ENCODE results near the gene XBP1.
"Not testable (repeated sequence)": the region's sequence is repeated elsewhere in the genome, so short reads cannot be mapped to it uniquely, and the experiment has no call there.

Gene XBP1

DNA sequence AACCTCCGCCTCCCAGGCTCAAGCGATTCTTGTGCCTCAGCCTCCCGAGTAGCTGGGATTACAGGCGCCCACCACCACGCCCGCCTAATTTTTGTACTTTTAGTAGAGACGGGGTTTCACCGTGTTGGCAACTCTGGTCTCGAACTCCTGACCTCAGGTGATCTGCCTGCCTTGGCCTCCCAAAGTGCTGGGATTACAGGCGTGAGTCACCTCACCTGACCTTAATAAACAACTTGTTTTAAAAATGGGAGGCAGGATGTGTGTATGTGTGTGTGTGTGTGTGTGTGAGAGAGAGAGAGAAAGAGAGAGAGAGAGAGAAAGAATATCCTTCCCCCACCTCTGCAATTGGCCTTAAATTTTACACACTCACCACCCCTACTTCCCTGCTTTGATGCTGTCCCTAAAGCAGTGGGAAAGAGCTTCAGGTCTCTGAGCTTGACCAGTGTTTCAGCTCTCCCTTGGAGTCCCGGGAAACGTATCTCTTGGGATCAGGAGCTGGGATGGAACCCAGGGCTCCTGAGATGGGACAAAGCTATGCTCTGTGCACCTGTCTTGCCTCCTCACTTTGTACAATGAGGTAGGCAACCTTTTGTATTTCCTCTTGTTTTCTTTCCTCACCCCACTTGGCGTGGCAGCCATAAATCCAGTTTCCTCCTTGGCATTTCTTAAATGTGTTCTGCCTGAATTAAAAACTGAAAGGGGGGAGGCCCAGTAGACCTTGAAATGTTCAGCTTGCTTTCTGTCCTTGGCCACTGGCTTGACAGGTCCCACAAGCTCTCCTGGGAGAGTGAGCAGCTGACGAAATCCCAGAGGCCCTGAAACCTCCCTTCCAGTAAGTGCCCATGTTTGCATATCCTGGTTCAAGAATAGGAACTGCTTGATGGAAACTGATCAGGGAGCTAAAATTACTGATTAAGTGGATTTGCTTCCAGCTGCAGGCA, 17.8 kb upstream of the XBP1 start:
- no peak for DNase-seq (ENCODE audit: low read depth)

DNA sequence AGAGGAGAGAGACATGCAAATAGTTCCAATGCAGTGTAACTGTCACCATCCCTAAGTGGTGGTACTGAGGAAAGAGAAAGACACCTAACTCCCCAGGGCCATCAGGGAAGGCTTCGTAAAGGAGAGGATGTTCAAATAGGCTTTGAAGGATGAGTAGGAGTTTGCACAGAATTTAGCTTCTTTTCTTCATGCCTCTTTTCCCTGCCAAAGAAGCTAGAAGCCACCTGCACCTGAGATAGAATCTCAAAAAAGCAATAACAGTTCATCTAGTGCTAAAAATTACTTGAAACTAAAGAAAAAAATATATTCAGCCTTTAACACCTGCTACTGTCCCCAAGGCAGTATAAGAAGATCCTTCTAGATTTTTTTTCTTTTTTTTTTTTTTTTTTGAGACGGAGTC, 16.7 kb upstream of the XBP1 start:
- no peak for DNase-seq (ENCODE audit: low read depth)

DNA sequence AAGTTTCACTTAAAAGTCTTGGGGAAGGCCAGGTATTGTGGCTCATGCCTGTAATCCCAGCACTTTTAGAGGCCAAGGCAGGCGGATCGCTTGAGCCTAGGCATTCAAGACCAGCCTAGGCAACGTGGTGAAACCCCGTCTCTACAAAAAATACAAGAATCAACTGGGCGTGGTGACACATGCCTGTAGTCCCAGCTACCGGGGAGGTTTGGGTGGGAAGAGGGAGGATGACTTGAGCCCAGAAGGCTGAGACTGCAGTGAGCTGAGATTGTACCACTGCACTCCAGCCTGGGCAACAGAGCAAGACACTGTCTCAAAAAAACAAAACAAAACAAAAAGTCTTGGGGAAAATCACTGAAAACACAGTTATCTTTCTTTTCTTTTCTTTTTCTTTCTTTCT, 15.4 kb upstream of the XBP1 start:
- no peak for DNase-seq (ENCODE audit: low read depth)

DNA sequence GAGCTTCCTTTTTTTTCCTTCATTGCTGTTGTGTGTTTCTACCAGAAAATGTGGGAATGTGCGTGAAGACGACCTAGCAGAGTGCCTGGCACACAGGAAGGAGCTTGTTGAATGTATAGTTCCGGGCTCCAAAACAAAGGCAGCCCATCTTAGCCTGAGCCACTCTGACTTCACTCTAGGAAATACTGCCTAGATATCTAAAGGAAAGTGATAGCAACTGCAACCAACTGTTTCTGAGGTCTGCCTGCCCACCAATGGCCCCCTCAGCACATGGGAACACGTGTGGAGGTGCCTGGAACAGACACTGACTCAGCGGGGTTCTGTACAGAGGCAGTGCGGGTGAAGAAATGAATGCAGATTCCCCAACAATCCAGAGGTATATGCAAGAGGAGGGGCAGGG, 14.7 kb upstream of the XBP1 start:
- DNase-seq (ENCODE audit: low read depth) = no peak

DNA sequence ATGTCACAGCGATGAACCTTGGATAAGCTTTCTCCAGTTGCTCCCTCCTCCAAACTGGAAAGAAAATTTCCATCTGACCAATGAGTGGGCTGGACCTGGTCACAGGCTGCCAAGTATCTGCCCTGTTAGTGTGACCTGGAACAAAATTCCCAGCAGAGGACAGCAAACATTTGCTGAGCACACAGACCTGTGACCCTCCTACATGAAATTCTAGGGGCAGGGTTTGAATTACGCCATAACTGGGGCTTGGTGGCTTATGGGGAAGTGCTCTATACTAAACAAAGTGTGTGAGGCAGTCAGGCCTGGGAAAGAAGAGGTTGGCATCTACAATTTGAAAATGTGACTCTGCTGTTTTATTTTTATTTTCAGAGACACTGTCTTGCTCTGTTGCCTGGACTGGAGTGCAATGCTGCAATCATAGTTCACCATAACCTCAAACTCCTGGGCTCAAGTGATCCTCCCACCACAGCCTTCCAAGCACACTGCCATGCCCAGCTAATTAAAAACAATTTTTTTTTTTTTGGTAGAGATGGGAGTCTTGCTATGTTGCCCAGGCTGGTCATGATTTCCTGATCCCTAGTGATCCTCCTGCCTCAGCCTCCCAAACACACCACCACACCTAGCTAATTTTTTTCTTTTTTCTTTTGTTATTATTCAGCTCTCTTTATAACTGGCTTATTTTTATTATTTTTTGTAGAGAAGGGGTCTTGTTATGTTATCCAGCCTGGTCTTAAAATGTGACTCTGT, 13.6 kb upstream of the XBP1 start:
- DNase-seq (ENCODE audit: low read depth) = no peak

DNA sequence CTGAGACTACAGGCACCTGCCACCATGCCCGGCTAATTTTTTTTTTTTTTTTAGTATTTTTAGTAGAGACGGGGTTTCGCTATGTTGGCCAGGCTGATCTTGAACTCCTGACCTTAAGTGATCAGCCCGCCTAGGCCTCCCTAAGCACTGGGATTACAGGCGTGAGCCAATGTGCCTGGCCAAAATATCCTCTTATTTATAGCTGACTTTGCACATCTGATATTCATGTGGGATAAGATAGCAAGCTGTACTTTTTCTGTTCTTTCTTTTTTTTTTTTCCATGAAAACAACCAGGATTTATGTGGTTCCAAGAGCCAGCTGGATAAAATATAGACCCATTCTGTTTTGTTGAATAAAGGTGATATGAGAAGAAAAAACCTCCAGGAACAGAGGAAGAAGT, 12.1 kb upstream of the XBP1 start:
- no peak for DNase-seq (ENCODE audit: low read depth)

DNA sequence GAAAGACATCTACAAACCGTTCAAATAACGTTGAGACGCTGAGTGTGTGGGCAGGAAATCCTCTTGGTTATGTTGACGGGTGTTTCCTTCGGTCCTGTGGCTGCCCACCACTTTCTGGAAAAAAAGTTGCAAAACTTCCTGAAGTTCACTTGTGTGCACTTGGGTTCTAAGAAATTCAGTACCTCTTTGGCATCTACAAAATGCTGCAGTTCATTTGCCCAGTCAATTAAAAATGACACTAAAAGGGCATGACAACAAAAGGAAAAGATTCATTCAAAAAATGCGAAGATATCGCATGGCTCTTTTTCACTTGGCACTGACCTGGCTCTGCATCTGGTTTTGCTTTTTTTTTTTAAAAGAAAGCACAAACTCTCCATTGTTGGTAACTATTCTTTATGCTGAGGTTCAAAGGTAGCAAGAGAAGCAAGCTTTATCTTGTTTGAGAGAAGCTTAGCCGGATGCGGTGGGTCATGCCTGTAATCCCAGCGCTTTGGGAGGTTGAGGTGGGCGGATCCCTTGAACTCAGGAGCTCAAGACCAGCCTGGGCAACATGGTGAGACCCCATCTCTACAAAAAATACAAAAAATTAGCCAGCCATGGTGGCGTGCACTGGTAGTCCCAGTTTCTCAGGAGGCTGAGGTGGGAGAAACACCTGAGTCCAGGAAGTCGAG, 10.6 kb upstream of the XBP1 start:
- no peak for DNase-seq (ENCODE audit: low read depth)

DNA sequence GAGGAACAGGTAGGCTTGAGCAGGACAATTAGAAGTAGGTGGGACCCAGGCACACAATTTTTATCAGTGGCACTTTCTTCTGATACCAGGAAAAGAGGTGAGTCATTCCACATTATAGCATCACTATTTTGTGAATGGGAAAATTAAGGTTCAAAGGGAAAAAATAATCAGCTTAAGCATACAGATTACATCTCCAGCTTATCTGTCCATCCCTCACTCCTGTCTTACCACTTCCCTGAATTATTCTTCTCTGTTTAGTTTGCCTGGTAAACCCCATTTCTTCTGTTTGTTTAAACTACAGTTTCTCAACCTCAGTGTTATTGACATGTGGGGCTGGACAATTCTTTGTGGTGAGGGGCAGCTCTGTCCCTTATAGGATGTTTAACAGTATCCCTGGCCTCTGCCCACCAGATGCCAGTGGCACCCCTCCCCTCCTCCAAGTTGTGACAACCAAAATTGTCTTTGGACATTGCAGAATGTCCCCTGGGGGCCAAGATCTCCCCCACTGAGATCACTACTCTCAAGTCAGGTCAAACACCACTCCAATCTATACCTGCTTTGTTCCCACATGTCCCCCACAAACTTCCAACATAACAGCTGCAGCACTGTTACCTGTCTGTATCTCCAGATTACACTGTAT, 8.5 kb upstream of the XBP1 start:
- DNase-seq (ENCODE audit: low read depth) = no peak

DNA sequence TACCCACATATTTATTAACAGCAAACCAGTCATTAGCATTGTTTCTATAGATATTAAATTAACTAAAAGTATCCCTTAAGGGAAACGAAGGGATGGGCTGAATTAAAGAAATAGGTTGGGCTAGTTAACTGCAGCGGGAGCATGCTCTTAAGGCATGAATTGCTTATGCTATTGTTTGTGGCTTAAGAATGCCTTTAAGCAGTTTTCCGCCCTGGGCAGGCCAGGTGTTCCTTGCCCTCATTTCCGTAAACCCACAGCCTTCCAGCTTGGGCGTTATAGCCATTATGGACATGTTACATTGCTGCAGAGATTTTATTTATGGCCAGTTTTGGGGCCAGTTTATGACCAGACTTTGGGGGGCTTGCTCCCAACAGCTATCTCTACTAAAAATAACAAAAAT, 5.1 kb upstream of the XBP1 start:
- DNase-seq (ENCODE audit: low read depth) = not testable (repeated sequence)

DNA sequence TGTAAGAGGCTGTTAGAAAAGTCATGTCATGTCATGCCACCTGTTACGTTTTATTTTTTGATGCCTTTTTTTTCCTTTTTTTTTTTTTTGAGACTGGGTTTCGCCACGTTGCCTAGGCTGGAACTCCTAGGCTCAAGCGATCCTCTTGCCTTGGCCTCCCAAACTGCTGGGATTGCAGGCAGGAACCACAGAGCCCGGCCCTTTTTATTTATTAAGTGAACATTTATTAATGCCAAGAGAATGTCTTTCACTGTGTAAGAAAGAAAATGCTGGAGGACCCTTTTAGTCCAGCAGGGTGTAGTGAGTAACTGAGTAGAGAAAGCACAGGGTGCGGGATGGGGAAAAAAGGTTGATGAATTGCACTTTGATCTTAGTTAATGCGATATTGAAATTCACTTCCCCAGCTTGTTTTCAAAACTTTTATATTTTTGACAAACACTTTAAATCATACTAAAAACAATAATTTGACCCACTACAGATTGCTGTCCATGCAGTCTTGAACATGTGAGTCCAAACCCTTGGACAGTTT, 2.3 kb upstream of the XBP1 start:
- DNase-seq (ENCODE audit: low read depth) = no peak

DNA sequence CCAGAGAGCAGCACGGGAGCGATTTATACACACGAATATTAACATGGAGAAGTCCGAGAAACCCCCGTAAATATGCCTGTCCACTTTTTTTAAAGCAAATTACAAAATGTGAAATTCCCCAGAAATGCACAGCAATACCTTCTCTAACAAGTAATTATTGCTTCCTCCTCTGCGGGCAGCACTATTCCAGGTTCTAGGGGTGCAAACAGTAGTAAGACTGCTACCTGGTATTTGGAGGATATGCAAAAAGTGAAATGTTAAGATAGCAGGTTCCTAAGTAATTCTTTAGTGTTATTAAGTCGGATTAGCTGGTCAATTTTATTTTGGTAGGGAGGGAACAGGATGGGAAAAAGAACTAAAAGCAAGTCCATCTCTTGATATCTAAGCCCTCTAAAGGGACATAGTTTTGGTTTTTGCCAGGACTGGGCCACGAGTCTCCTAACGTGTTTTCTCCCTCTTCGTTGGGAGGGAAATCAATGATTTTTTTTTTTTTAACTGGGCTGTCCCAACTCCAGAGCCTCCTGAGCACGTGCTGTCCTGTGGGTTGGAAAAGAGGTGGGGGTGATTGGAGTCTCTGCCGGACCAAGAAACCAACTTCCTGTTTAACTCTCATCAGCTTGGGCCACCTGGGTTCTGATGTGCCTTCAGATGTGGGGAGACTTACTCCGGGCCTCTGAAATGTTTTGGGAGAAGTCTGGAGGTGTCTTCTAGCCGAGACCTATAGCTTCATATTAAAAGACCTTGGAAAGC, 1.7 kb upstream of the XBP1 start:
- DNase-seq (ENCODE audit: low read depth) = no peak

DNA sequence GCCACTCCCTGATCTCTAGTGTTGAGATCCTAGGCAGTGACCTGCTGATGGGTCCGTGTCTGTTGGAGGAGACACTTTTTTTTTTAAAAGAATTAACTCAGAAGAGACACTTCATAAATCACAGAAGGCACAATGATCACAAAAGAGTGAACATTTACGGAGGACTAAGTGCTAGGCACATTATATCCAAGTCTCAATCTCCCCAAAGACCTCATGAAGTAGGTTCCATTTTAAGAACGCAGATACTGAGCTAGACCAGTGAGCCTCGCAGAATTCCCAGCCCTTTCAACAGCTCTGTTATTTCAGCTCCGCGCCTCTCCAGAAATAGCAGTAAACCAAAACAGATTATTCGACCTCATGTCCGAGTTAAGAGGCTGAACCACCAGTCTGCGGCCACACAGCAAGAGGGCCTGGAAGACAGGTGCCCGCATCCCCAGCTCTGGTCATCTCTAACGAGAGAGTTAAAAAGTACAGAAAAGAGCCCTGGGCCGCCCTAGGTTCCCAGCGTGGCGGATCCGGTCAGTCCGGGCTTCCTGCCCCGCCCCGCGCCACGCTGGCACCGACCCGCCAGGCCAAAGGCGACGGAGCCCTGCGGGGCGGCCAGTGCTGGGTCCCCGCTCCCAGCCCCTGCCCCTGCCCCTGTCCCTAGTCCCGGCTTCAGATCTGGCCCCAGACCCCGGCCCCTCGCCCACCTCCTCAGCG, 612 bp downstream of the XBP1 start:
- no peak for DNase-seq (ENCODE audit: low read depth)

DNA sequence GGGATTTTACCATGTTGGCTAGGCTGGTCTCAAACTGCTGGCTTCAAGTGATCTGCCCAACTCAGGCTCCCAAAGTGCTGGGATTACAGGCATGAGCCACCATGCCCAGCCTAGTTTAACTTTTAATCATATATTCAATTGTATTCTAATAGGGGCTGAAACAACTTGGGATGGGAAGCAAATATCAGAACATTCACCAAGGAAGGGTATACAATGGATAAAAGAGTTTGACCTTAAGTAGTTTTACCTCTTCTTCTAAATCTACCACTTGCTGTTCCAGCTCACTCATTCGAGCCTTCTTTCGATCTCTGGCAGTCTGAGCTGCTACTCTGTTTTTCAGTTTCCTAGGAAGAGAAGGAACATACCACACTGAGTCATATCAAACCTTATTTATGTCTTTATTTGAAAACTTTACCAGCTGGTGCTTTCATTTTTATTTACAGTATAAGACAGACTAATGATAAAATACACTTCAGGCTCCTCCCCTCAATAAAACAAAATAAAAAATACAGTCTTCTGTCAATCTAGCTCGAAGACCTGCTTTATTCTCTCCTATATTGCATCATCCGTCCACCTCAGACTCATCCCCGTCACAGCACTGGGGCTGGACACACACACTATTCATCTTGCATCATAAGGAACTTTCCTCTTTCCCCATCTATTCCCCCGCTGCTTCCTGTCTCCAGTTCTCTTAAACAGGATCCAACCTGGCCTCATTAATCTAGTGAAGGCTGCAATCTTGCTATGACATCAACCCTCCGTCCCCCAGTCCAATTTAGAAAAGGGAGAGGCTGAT, 1.4 kb downstream of the XBP1 start:
- no peak for DNase-seq (ENCODE audit: low read depth)

DNA sequence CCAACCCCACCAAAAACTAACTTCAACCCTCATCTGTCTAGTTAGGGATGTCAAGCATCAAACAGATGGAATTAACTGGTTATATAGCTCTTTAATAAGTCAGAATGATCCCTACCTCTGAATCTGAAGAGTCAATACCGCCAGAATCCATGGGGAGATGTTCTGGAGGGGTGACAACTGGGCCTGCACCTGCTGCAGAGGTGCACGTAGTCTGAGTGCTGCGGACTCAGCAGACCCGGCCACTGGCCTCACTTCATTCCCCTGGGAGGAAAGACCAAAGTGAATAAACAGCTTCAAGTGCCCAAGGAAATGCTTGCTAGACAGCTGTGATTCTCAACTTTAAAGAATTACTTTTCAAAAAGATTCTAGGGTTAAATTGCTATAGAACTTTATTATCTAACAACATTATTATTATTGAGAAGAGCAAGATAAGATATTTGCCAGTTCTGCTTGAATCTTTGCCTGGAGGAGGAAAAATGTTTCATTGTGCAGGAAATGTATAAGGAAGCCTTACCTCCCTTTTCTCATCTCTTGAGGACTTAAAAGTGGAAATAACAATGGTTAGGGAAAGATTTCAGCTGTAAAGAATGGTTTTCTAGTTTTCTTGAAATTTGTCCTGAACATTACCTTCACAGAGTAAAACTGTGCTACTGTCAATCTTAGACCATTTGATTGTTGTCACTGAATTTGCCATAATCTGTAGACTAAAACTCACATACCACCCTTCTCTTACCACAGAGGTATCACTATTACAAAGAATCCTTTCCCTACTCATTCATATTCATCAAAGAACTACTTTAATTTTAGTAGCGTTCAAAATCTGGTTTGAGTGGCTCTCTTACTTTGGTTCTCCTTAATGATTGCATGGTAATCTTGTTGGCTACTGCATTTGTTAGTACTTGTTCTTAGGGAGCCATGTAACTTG, 4.2 kb downstream of the XBP1 start:
- no peak for DNase-seq (ENCODE audit: low read depth)

DNA sequence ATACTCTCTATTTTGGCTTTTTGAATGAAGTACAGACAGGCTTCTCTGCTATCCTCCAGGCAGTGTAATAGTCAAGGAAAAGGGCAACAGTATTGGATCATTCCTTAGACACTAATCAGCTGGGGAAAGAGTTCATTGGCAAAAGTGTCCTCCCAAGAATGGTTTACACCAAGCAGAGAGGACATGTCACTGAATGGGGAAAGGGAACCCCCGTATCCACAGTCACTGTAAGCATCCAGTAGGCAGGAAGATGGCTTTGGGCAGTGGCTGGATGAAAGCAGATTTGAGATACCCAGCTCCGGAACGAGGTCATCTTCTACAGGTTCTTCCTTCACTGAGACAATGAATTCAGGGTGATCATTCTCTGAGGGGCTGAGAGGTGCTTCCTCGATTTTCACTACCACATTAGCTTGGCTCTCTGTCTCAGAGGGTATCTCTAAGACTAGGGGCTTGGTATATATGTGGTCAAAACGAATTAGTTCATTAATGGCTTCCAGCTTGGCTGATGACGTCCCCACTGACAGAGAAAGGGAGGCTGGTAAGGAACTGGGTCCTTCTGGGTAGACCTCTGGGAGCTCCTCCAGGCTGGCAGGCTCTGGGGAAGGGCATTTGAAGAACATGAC, 5.2 kb downstream of the XBP1 start:
- DNase-seq (ENCODE audit: low read depth) = no peak

DNA sequence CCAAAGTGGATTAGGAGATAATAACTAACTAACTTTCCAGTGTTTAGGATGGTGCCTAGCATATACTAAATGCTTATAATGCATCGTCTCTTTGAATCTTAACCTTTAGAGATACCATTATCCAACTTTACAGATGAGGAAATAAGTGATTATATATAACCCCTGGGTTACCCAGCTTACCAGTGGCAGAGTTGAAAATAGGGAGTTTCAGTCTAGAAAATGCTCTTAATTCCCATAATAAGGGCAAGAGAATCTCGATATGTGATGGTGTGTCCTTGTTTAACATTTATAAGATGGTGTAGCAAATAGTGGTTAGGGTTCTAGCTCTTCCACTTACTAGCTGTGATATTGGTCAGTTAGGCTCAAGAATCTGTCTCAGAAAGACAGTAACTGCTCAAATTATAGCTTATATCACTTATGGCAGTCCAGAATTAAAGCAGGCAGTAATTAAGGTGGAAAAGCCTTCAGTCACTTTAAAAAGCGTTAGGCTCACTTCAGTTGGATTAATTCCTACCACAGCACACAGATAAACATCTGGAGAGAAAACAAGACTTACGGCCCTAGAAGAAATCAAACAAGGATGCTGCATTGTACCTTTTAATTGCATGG, 6.3 kb downstream of the XBP1 start:
- no peak for DNase-seq (ENCODE audit: low read depth)

DNA sequence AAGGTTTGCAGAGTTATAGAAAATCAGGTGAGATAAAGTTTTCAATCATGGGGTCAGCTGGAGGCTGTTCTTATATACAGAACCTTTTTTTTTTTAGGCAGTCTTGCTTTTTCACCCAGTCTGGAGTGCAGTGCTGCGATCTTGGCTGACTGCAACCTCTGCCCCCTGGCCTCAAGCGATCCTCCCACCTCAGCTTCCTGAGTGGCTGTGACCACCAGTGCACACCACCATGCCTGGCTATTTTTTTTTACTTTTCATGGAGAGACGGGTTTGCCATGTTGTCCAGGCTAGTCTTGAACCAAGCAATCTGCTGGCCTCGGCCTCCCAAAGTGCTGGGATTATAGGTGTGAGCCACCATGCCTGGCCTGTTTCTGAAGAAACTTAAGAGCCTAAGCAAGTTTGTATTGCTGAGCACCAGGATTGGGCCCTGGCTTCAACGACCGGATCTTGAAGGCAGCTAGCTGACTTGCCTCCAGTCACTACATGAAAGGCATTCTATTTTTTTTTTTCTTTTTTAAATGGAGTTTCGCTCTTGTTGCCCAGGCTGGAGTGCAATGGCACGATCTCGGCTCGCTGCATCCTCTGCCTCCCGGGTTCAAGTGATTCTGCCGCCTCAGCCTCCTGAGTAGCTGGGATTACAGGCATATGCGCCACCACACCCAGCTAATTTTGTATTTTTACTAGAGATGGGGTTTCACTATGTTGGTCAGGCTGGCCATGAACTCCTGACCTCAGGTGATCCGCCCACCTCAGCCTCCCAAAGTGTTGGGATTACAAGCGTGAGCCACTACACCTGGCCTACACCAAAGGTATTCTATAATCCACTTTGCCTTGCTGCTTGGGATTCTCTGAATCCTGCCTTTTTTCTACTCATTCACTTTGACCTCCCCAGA, 7.6 kb downstream of the XBP1 start:
- no peak for DNase-seq (ENCODE audit: low read depth)

Data from stimulated activated CD8-positive, alpha-beta memory T cell treated with anti-CD3 and anti-CD28 coated beads, Interleukin-4, amount 100 ng/mL, for 24 hours (primary cell).